NCI-H510A (cell line): ENCODE results near the gene ANKMY2.

ENCODE experiments used
- DNase-seq: peaks from one replicate; lab custom pipeline; 2025; lab: John Stamatoyannopoulos, UW

Gene ANKMY2

GRCh38 chr7:16579216-16579615 lies 66.3 kb downstream of the ANKMY2 start:
- no peak for DNase-seq

- DNase-seq = no peak
These were observed 73.6 kb downstream of the ANKMY2 start for GRCh38 chr7:16571941-16572340.

GRCh38 chr7:16564909-16565426 lies 80.6 kb downstream of the ANKMY2 start:
- no peak for DNase-seq

- no peak for DNase-seq
These were observed 81.6 kb downstream of the ANKMY2 start for GRCh38 chr7:16564023-16564380.

DNA sequence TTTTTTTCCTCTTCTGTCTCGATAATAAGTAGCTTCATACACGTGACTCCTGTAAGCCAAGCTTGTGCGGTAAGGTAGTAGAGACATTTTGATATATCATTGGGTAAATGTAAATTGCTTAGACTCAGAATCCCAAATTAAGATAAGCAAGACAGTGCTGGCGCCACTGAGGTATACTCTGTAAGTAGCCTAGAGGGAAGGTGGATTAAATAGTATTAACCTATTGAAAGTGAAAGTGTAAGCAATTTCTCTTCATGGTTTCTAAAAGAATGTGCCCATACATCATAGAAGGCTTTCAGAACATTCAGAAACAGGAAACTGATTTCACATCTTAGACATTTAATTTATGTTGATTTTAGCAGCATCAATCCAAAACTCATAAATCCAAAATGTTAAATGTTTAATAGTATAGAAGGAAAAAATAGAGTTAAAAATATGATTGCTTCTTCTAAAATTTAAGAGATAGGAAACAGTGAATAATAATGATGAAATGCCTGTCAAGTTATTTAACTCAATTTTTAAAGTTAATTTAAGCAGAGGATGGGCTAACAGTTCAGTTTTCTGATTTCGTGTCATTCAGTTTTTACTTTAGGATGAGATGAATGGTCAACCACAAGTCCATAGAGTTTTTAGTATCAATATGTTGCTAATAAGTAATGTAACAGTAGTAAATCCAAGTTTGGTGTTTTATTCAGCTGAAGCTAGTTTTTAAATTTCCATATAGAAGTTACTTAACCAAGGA lies 82.1 kb downstream of the ANKMY2 start:
- DNase-seq = no peak

DNA sequence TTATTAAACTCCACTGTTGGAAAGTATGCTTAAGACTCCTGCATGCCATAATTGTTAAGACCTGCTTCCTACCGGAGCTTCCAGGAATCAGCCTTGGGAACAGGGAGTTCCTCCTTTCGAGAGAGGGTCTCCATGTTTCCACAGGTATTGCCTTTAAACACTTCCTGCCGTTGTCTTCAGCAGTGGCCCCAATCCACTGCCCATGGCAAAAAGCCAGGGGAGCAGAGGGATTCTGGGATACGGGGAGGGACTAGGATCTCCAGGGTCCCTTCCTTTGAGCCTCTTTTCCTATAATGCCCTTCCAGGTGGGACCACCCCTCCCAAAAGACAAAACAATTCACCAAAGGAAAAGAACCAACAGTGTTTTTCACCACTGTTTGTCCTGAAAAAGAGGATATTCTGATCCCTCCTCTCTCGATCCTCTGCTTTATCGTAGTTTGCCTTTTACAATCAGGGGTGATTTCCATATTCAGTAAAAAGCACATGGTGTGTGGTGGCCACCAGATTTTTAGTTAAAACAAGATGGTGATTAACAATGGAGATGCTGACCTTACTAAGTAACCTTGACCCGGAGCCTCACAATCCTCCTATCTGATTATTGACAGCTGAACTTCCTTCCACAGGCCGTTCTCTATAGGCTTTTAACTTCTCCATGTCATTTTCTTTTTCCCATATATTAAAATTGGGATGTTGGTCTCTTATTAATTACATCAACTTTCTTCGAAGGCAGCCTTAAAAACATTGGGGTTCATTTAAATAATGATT lies 82.9 kb downstream of the ANKMY2 start:
- DNase-seq = no peak

DNA sequence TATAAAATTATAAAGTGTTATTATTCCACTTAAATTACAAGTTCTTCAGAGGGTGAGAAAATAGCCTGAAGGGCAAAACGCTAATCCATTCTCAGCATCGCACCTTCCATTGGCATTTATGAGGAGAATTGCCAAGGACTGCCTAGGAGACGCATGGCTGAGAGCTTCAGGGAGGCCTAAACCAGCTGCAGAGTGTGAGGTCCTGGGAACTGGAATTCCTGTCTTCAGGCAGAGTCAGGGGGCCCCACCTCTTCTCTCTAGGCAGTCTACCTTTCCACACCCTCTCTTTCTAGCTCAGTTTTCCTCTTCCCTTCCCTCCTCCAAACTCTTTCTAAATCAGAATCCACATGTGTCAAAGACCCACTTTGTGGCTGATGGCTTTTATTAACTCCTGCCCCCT lies 83.6 kb downstream of the ANKMY2 start:
- no peak for DNase-seq

- DNase-seq = no peak
These were observed 85.9 kb downstream of the ANKMY2 start for GRCh38 chr7:16559497-16560179.

- DNase-seq = no peak
These were observed 86.7 kb downstream of the ANKMY2 start for GRCh38 chr7:16558761-16559302.

GRCh38 chr7:16556359-16556758 lies 89.2 kb downstream of the ANKMY2 start:
- no peak for DNase-seq

DNA sequence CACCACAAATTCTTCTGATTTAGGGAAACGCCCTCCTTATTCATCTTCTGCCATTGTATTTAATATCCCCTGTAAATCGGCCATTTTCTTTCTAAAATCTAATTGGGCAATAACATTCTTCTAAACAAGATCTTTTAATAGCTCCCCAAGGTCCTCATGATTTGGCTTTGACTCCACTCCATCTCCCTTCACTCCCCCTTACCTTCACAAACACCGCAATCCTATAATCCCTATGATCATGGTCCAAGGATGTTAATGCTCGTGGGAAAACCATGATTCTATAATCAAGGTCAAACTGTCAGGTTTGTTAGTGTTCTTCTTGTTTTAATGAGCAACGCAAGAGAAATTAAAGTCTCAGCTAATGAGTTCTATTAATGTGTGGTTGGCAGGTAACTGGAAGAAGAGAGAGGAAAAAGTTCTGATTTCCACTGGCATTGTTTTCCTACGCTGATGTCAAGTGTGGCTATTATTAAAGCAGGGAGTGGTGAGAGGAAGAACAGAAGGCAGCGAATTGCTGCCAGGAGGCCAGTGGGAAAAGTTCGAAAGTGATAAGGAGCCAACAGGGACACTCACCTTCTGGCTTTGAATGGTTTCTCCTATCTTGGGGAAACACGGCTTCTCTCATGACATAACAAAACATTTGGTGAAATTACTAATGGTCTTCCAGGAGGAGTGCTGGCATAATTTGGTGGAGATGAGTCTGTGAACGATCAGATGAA lies 90.9 kb downstream of the ANKMY2 start:
- no peak for DNase-seq

- DNase-seq = no peak
These were observed 94.9 kb downstream of the ANKMY2 start for GRCh38 chr7:16550671-16551070.
